HepG2 (cell line): Measurements from ENCODE around the gene CD9. TPM values are rescaled to one million over a fixed set of nuclear protein-coding genes. Genes with fewer than 3 reads are reported as not detected.

Source experiments
- AGO1 ChIP-seq: fragments of 200-400 bp; formaldehyde crosslinking; IDR thresholded peaks from 2 replicates; pipeline ENCODE4 v1.6.1; 2017; ENCODE audit warnings: mild to moderate bottlenecking, low read depth, low read length, moderate library complexity; ENCODE audit not compliant: poor library complexity, severe bottlenecking
- BRCA1 ChIP-seq: sonication (generic); formaldehyde crosslinking; IDR thresholded peaks from 2 replicates; pipeline ENCODE4 v1.4.0; 2020; ENCODE audit warnings: missing genetic modification reagents
- CHD4 ChIP-seq: fragments of 200-600 bp; sonication (generic); IDR thresholded peaks from 2 replicates; pipeline ENCODE4 v1.7.0; 2017; ENCODE audit warnings: mild to moderate bottlenecking, low read length, borderline replicate concordance
- HMGXB3 ChIP-seq: sonication (generic); formaldehyde crosslinking; IDR thresholded peaks from 2 replicates; pipeline ENCODE4 v1.4.0; 2020; ENCODE audit warnings: missing genetic modification reagents, borderline replicate concordance
- HNRNPUL1 ChIP-seq: fragments of 200-400 bp; formaldehyde crosslinking; IDR thresholded peaks from 2 replicates; pipeline ENCODE4 v1.6.1; 2017; ENCODE audit warnings: low read depth, mild to moderate bottlenecking, low read length, moderate library complexity
- LRRFIP1 ChIP-seq: sonication (generic); formaldehyde crosslinking; conservative IDR thresholded peaks from 2 replicates; pipeline ENCODE4 v1.4.0; 2020; ENCODE audit warnings: missing genetic modification reagents
- NCOR1 ChIP-seq: fragments of 200-600 bp; sonication (generic); IDR thresholded peaks from 2 replicates; pipeline ENCODE4 v1.7.0; 2017; ENCODE audit warnings: antibody characterized with exemption, low read length, borderline replicate concordance
- PPARG ChIP-seq: conservative IDR thresholded peaks from 2 replicates; pipeline ENCODE4 v1.6.1; 2016; ENCODE audit warnings: missing biosample characterization, missing genetic modification reagents
- TGIF2 ChIP-seq: IDR thresholded peaks from 2 replicates; pipeline ENCODE4 v1.6.1; 2016; ENCODE audit warnings: control low read depth, missing compliant biosample characterization
- ZBTB4 ChIP-seq: sonication (generic); formaldehyde crosslinking; IDR thresholded peaks from 2 replicates; pipeline ENCODE4 v1.4.0; 2020; ENCODE audit warnings: missing genetic modification reagents, mild to moderate bottlenecking, borderline replicate concordance
- ZNF251 ChIP-seq: sonication (generic); formaldehyde crosslinking; IDR thresholded peaks from 2 replicates; pipeline ENCODE4 v1.9.0; 2021; ENCODE audit warnings: mild to moderate bottlenecking, missing genetic modification reagents
- ZNF781 ChIP-seq: sonication (generic); formaldehyde crosslinking; IDR thresholded peaks from 2 replicates; pipeline ENCODE4 v1.5.1; 2020; ENCODE audit warnings: borderline replicate concordance, mild to moderate bottlenecking, missing genetic modification reagents; ENCODE audit errors: not compliant biosample characterization
- polyA plus RNA-seq, 8 experiments: library from polyadenylated mRNA; depleted of rRNA in 3 of 8; stranded (reverse) in 7 of 8; unstranded in 1 of 8; fragments of >200 nt; fragmentation: Illumina TruSeq in 4 of 8; extraction: Trizol in 4 of 8; gene quantifications; 2 replicates each; pipeline versions ENCODE4 v1.2.1 to v1.2.3, GENCODE V29; 2011 to 2016; ENCODE audit warnings: low read depth in 4 of 8, missing spikeins in 1 of 8, mixed read lengths in 1 of 8; ENCODE audit not compliant: insufficient read depth in 1 of 8
- total RNA-seq, 5 experiments: library from RNA; depleted of rRNA; stranded (reverse); fragments of >200 nt; fragmentation: Illumina TruSeq; extraction: Trizol; gene quantifications; 2 replicates each; pipeline ENCODE4 v1.2.3, GENCODE V29; 2016; ENCODE audit warnings: low read depth in 1 of 5
- TF ChIP-seq, protein P1 (sequence below): sonication (generic); formaldehyde crosslinking; IDR thresholded peaks from 2 replicates; pipeline ENCODE4 v1.4.0; 2020; ENCODE audit warnings: mild to moderate bottlenecking, low read depth, missing genetic modification reagents
- TF ChIP-seq, protein P2 (sequence below): sonication (generic); formaldehyde crosslinking; IDR thresholded peaks from 2 replicates; pipeline ENCODE4 v1.5.1; 2020; ENCODE audit warnings: missing genetic modification reagents, mild to moderate bottlenecking, borderline replicate concordance

CD9 gene
- total and polyA plus RNA-seq, 2 of the 13 experiments (the other 11 are each of a cell fraction or from before 2014, with no cell fraction given) = 5.8 to 38.3 TPM

GRCh38 chr12:6280053-6280469 is 79.9 kb downstream of the CD9 start (continued):
- TF ChIP-seq HMGXB3 (CRISPR knock-in tag) (no peak), ZBTB4 (no peak), HNRNPUL1 (no peak), NCOR1 (no peak), TGIF2 (CRISPR knock-in tag) (no peak), CHD4 (no peak), ZNF251 (CRISPR knock-in tag) (no peak), PPARG (CRISPR knock-in tag) (0 out of 2 replicates have a peak, but pooled peaks have one; percentile 46), BRCA1 (CRISPR knock-in tag) (no peak), ZNF781 (CRISPR knock-in tag) (no peak), AGO1 (no peak), LRRFIP1 (no peak)
- TF ChIP-seq, protein P1, sequence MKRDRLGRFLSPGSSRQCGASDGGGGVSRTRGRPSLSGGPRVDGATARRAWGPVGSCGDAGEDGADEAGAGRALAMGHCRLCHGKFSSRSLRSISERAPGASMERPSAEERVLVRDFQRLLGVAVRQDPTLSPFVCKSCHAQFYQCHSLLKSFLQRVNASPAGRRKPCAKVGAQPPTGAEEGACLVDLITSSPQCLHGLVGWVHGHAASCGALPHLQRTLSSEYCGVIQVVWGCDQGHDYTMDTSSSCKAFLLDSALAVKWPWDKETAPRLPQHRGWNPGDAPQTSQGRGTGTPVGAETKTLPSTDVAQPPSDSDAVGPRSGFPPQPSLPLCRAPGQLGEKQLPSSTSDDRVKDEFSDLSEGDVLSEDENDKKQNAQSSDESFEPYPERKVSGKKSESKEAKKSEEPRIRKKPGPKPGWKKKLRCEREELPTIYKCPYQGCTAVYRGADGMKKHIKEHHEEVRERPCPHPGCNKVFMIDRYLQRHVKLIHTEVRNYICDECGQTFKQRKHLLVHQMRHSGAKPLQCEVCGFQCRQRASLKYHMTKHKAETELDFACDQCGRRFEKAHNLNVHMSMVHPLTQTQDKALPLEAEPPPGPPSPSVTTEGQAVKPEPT (CRISPR knock-in tag) = no peak
- TF ChIP-seq, protein P2, sequence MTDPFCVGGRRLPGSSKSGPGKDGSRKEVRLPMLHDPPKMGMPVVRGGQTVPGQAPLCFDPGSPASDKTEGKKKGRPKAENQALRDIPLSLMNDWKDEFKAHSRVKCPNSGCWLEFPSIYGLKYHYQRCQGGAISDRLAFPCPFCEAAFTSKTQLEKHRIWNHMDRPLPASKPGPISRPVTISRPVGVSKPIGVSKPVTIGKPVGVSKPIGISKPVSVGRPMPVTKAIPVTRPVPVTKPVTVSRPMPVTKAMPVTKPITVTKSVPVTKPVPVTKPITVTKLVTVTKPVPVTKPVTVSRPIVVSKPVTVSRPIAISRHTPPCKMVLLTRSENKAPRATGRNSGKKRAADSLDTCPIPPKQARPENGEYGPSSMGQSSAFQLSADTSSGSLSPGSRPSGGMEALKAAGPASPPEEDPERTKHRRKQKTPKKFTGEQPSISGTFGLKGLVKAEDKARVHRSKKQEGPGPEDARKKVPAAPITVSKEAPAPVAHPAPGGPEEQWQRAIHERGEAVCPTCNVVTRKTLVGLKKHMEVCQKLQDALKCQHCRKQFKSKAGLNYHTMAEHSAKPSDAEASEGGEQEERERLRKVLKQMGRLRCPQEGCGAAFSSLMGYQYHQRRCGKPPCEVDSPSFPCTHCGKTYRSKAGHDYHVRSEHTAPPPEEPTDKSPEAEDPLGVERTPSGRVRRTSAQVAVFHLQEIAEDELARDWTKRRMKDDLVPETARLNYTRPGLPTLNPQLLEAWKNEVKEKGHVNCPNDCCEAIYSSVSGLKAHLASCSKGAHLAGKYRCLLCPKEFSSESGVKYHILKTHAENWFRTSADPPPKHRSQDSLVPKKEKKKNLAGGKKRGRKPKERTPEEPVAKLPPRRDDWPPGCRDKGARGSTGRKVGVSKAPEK = no peak
